ENCODE data around the gene EMSY. TPM values are rescaled to one million over a fixed set of nuclear protein-coding genes. Genes with fewer than 3 reads are reported as not detected.

The EMSY gene, protein sequence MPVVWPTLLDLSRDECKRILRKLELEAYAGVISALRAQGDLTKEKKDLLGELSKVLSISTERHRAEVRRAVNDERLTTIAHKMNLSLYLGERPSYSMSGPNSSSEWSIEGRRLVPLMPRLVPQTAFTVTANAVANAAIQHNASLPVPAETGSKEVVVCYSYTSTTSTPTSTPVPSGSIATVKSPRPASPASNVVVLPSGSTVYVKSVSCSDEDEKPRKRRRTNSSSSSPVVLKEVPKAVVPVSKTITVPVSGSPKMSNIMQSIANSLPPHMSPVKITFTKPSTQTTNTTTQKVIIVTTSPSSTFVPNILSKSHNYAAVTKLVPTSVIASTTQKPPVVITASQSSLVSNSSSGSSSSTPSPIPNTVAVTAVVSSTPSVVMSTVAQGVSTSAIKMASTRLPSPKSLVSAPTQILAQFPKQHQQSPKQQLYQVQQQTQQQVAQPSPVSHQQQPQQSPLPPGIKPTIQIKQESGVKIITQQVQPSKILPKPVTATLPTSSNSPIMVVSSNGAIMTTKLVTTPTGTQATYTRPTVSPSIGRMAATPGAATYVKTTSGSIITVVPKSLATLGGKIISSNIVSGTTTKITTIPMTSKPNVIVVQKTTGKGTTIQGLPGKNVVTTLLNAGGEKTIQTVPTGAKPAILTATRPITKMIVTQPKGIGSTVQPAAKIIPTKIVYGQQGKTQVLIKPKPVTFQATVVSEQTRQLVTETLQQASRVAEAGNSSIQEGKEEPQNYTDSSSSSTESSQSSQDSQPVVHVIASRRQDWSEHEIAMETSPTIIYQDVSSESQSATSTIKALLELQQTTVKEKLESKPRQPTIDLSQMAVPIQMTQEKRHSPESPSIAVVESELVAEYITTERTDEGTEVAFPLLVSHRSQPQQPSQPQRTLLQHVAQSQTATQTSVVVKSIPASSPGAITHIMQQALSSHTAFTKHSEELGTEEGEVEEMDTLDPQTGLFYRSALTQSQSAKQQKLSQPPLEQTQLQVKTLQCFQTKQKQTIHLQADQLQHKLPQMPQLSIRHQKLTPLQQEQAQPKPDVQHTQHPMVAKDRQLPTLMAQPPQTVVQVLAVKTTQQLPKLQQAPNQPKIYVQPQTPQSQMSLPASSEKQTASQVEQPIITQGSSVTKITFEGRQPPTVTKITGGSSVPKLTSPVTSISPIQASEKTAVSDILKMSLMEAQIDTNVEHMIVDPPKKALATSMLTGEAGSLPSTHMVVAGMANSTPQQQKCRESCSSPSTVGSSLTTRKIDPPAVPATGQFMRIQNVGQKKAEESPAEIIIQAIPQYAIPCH (N-terminal part only)
- polyA plus RNA-seq: 9.3 to 11.3 TPM (median 10.1 TPM) in 3 replicates
- 6.7 TPM for polyA plus RNA-seq (2011; ENCODE audit: low read depth)
- polyA plus RNA-seq (2011; cell fraction: cytosol; rRNA removed): 4.1 and 8.4 TPM in 2 replicates
- 18.7 and 19.1 TPM in 2 replicates for polyA plus RNA-seq (2011; cell fraction: nucleus; rRNA removed)
- polyA plus RNA-seq (2012; ENCODE audit: low replicate concordance): 5.3 and 6.6 TPM in 2 replicates
- polyA minus RNA-seq: 9.8 to 23.2 TPM (median 14.8 TPM) in 3 replicates
- 4.2 TPM for polyA minus RNA-seq (2011; cell fraction: cytosol; rRNA and poly(A)+ RNA removed)
- 17.4 and 39.0 TPM in 2 replicates for polyA minus RNA-seq (2011; cell fraction: nucleus; rRNA and poly(A)+ RNA removed)

GRCh38 chr11:76444384-76445120, at the start of gene EMSY:
TSS of gene EMSY (plus strand) at chr11:76445018. CDS start at chr11:76446939, 1,921 bp downstream.
- H3K27me3 ChIP-seq (ENCODE audit: control insufficient read depth, extremely low read depth, insufficient read depth, low read length): no peaks in the 10 kb centered on the region
- H3K79me2 ChIP-seq (ENCODE audit: control insufficient read depth, insufficient read depth, low read length): peaks cover 37% of the 10 kb centered on the region
- peak within 1 kb of the TSS; percentile 90 for H3K9ac ChIP-seq (ENCODE audit: control insufficient read depth, extremely low read depth, insufficient read depth, low read length)
- peaks cover 0 to 4% of the 10 kb centered on the region in 2 experiments for H3K36me3 ChIP-seq (ENCODE audit: control insufficient read depth in 2 of 2, extremely low read depth in 1 of 2, insufficient read depth in 2 of 2, low read length in 2 of 2)
- no peaks in the 10 kb centered on the region for H3K9me3 ChIP-seq (ENCODE audit: control insufficient read depth, low read depth, low read length)
- H3K4me1 ChIP-seq (ENCODE audit: control insufficient read depth, extremely low read depth, insufficient read depth, low read length): peaks cover 13% of the 10 kb centered on the region
- H4K20me1 ChIP-seq (ENCODE audit: control insufficient read depth, extremely low read depth, insufficient read depth, low read length): no peaks in the 10 kb centered on the region
- peak within 1 kb of the TSS; percentile 94 for H3K27ac ChIP-seq (ENCODE audit: control insufficient read depth, insufficient read depth, low read length)
- peak within 1 kb of the TSS; percentile 93 for H3K4me2 ChIP-seq (ENCODE audit: control insufficient read depth, extremely low read depth, insufficient read depth, low read depth, low read length)
- no peak for TF ChIP-seq EZH2 (IDR thresholded peaks at IDR 0.05; ENCODE audit: low read length)
- dilution Hi-C loops (cut with MboI; ENCODE audit: extremely low pct_ligation_motif_present, low sequenced_read_pairs): no loop called here
- no peaks in the 10 kb centered on the region for H3K9me1 ChIP-seq (ENCODE audit: control insufficient read depth, extremely low read depth, insufficient read depth, low read length)
- peak within 1 kb of the TSS; percentile 97 for H2AFZ ChIP-seq (ENCODE audit: control insufficient read depth, low read length)
- FAIRE-seq (peak; percentile 87), DNase-seq (ENCODE audit: low read depth, low spot score) (peak; percentile 97)
- H3K4me3 ChIP-seq (ENCODE audit: control insufficient read depth in 2 of 3, extremely low read depth in 1 of 3, insufficient read depth in 2 of 3, low read depth in 1 of 3, low read length in 3 of 3): peak within 1 kb of the TSS; percentile 89 to 95 (median 91)

GRCh38 chr11:76395296-76395695, 49.5 kb upstream of the EMSY start:
- no peaks in the 10 kb centered on the region for H3K27me3 ChIP-seq (ENCODE audit: control insufficient read depth, extremely low read depth, insufficient read depth, low read length)

More at GRCh38 chr11:76395296-76395695, 49.5 kb upstream of the EMSY start:
- Histone ChIP-seq H3K4me3 (ENCODE audit: control insufficient read depth in 2 of 3, extremely low read depth in 1 of 3, insufficient read depth in 2 of 3, low read depth in 1 of 3, low read length in 3 of 3) (no peak overlapping the region), H2AFZ (ENCODE audit: control insufficient read depth, low read length) (no peak overlapping the region), H3K27ac (ENCODE audit: control insufficient read depth, insufficient read depth, low read length) (no peak overlapping the region), H4K20me1 (ENCODE audit: control insufficient read depth, extremely low read depth, insufficient read depth, low read length) (no peaks in the 10 kb centered on the region), H3K9me1 (ENCODE audit: control insufficient read depth, extremely low read depth, insufficient read depth, low read length) (no peaks in the 10 kb centered on the region), H3K4me1 (ENCODE audit: control insufficient read depth, extremely low read depth, insufficient read depth, low read length) (no peaks in the 10 kb centered on the region), H3K4me2 (ENCODE audit: control insufficient read depth, extremely low read depth, insufficient read depth, low read depth, low read length) (no peak overlapping the region), H3K36me3 (ENCODE audit: control insufficient read depth in 2 of 2, extremely low read depth in 1 of 2, insufficient read depth in 2 of 2, low read length in 2 of 2) (no peaks in the 10 kb centered on the region), H3K79me2 (ENCODE audit: control insufficient read depth, insufficient read depth, low read length) (no peaks in the 10 kb centered on the region), H3K9me3 (ENCODE audit: control insufficient read depth, low read depth, low read length) (no peaks in the 10 kb centered on the region), H3K9ac (ENCODE audit: control insufficient read depth, extremely low read depth, insufficient read depth, low read length) (no peak overlapping the region)
- DNase-seq (ENCODE audit: low read depth, low spot score) (no peak), FAIRE-seq (no peak)
- TF ChIP-seq, protein P1, sequence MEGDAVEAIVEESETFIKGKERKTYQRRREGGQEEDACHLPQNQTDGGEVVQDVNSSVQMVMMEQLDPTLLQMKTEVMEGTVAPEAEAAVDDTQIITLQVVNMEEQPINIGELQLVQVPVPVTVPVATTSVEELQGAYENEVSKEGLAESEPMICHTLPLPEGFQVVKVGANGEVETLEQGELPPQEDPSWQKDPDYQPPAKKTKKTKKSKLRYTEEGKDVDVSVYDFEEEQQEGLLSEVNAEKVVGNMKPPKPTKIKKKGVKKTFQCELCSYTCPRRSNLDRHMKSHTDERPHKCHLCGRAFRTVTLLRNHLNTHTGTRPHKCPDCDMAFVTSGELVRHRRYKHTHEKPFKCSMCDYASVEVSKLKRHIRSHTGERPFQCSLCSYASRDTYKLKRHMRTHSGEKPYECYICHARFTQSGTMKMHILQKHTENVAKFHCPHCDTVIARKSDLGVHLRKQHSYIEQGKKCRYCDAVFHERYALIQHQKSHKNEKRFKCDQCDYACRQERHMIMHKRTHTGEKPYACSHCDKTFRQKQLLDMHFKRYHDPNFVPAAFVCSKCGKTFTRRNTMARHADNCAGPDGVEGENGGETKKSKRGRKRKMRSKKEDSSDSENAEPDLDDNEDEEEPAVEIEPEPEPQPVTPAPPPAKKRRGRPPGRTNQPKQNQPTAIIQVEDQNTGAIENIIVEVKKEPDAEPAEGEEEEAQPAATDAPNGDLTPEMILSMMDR (optimal IDR thresholded peaks at IDR 0.05 in 1 of 3, IDR thresholded peaks at IDR 0.05 in 1 of 3, conservative IDR thresholded peaks at IDR 0.05 in 1 of 3; ENCODE audit: extremely low read depth in 1 of 3, insufficient read depth in 2 of 3, low read length in 3 of 3): no peak
- no peak for TF ChIP-seq EZH2 (IDR thresholded peaks at IDR 0.05; ENCODE audit: low read length)
- dilution Hi-C loops (cut with MboI; ENCODE audit: extremely low pct_ligation_motif_present, low sequenced_read_pairs): no loop called here

All from keratinocyte (primary cell).